ENCODE data around the gene HIF1AN. TPM values are rescaled to one million over a fixed set of nuclear protein-coding genes. Genes with fewer than 3 reads are reported as not detected.

Gene HIF1AN
- total RNA-seq, 1 donor from 2014 or later: 49.6 TPM

GRCh38 chr10:100534726-100535125 is 1.0 kb upstream of the HIF1AN start:
- peaks cover 1% of the 10 kb centered on the region for H3K9me3 Mint-ChIP-seq (ENCODE audit: unreplicated experiment)
- no peak overlapping the region for H3K4me3 Mint-ChIP-seq (ENCODE audit: unreplicated experiment)
- no peak for DNase-seq
- H3K36me3 Mint-ChIP-seq (ENCODE audit: unreplicated experiment): no peaks in the 10 kb centered on the region
- peaks cover 3% of the 10 kb centered on the region for H3K27me3 Mint-ChIP-seq (ENCODE audit: unreplicated experiment)
- peaks cover 12% of the 10 kb centered on the region for H3K4me1 Mint-ChIP-seq (ENCODE audit: low read depth, unreplicated experiment)
- H3K27ac Mint-ChIP-seq (ENCODE audit: unreplicated experiment): no peak overlapping the region
- no peak for TF ChIP-seq CTCF (IDR thresholded peaks at IDR 0.05; ENCODE audit: partially characterized antibody, unreplicated experiment)

- peaks cover 1% of the 10 kb centered on the region for H3K27me3 Mint-ChIP-seq (ENCODE audit: unreplicated experiment)
Observed at GRCh38 chr10:100535338-100535714, 417 bp upstream of the HIF1AN start.

GRCh38 chr10:100537475-100537874 is 1.7 kb downstream of the HIF1AN start:
- no peaks in the 10 kb centered on the region for H3K27me3 Mint-ChIP-seq (ENCODE audit: unreplicated experiment)
- DNase-seq: no peak
- no peak overlapping the region for H3K27ac Mint-ChIP-seq (ENCODE audit: unreplicated experiment)
- peak overlapping the region; percentile 68 for H3K4me3 Mint-ChIP-seq (ENCODE audit: unreplicated experiment)
- no peak for TF ChIP-seq CTCF (IDR thresholded peaks at IDR 0.05; ENCODE audit: partially characterized antibody, unreplicated experiment)
- H3K9me3 Mint-ChIP-seq (ENCODE audit: unreplicated experiment): no peaks in the 10 kb centered on the region
- no peaks in the 10 kb centered on the region for H3K36me3 Mint-ChIP-seq (ENCODE audit: unreplicated experiment)
- H3K4me1 Mint-ChIP-seq (ENCODE audit: low read depth, unreplicated experiment): peaks cover 12% of the 10 kb centered on the region

More at GRCh38 chr10:100535338-100535714, 417 bp upstream of the HIF1AN start:
- no peak for DNase-seq
- no peaks in the 10 kb centered on the region for H3K9me3 Mint-ChIP-seq (ENCODE audit: unreplicated experiment)
- H3K36me3 Mint-ChIP-seq (ENCODE audit: unreplicated experiment): no peaks in the 10 kb centered on the region
- peaks cover 12% of the 10 kb centered on the region for H3K4me1 Mint-ChIP-seq (ENCODE audit: low read depth, unreplicated experiment)
- no peak for TF ChIP-seq CTCF (IDR thresholded peaks at IDR 0.05; ENCODE audit: partially characterized antibody, unreplicated experiment)
- H3K27ac Mint-ChIP-seq (ENCODE audit: unreplicated experiment): no peak overlapping the region
- no peak overlapping the region for H3K4me3 Mint-ChIP-seq (ENCODE audit: unreplicated experiment)

GRCh38 chr10:100544950-100545349 is 9.2 kb downstream of the HIF1AN start:
- no peak overlapping the region for H3K4me3 Mint-ChIP-seq (ENCODE audit: unreplicated experiment)
- no peaks in the 10 kb centered on the region for H3K9me3 Mint-ChIP-seq (ENCODE audit: unreplicated experiment)
- no peak for DNase-seq
- no peak for TF ChIP-seq CTCF (IDR thresholded peaks at IDR 0.05; ENCODE audit: partially characterized antibody, unreplicated experiment)
- H3K27ac Mint-ChIP-seq (ENCODE audit: unreplicated experiment): no peak overlapping the region
- H3K36me3 Mint-ChIP-seq (ENCODE audit: unreplicated experiment): peaks cover 6% of the 10 kb centered on the region
- H3K27me3 Mint-ChIP-seq (ENCODE audit: unreplicated experiment): no peaks in the 10 kb centered on the region
- H3K4me1 Mint-ChIP-seq (ENCODE audit: low read depth, unreplicated experiment): no peaks in the 10 kb centered on the region

GRCh38 chr10:100551196-100551595 is 15.5 kb downstream of the HIF1AN start:
- TF ChIP-seq CTCF (IDR thresholded peaks at IDR 0.05; ENCODE audit: partially characterized antibody, unreplicated experiment): no peak
- peaks cover 6% of the 10 kb centered on the region for H3K36me3 Mint-ChIP-seq (ENCODE audit: unreplicated experiment)

More at GRCh38 chr10:100551196-100551595, 15.5 kb downstream of the HIF1AN start:
- DNase-seq: no peak
- H3K9me3 Mint-ChIP-seq (ENCODE audit: unreplicated experiment): no peaks in the 10 kb centered on the region
- H3K27ac Mint-ChIP-seq (ENCODE audit: unreplicated experiment): no peak overlapping the region
- no peaks in the 10 kb centered on the region for H3K4me1 Mint-ChIP-seq (ENCODE audit: low read depth, unreplicated experiment)
- no peak overlapping the region for H3K4me3 Mint-ChIP-seq (ENCODE audit: unreplicated experiment)
- H3K27me3 Mint-ChIP-seq (ENCODE audit: unreplicated experiment): no peaks in the 10 kb centered on the region
